IMR-90 (cell line): Measurements from ENCODE around the gene ETV7. TPM values are rescaled to one million over a fixed set of nuclear protein-coding genes. Genes with fewer than 3 reads are reported as not detected.

Source experiments
- ATAC-seq: fragments of 200-7000 bp; cut with Tn5 transposase; 2 replicates; pipeline ENCODE4 v1.9.1; 2020; ENCODE audit warnings: low read depth, mild to moderate bottlenecking, moderate library complexity
- BruUV-seq: library from RNA; stranded (reverse); fragments of 400-500 nt; replicated peaks from 2 replicates; lab custom pipeline; 2021; lab: Mats Ljungman, UMichigan
- CTCF ChIA-PET: fragments of 300-600 bp; formaldehyde crosslinking; extraction: SDS; loops from one replicate; lab custom pipeline; 2021; ENCODE audit warnings: antibody characterized with exemption; lab: Yijun Ruan, JAX
- POLR2A ChIA-PET: fragments of 300-600 bp; sonication (Branson Sonifier 250); formaldehyde crosslinking; loops from one replicate; lab custom pipeline; 2022; ENCODE audit warnings: antibody characterized with exemption; ENCODE audit not compliant: unreplicated experiment; lab: Charles Lee
- DNase-seq: peaks from one replicate; pipeline ENCODE4 v3.0.0; 2013
- H2AFZ ChIP-seq: replicated peaks from 2 replicates; pipeline ENCODE3; 2013; ENCODE audit warnings: low read length, mild to moderate bottlenecking; ENCODE audit not compliant: poor library complexity
- H2AK5ac ChIP-seq: 2 replicates; pipeline ENCODE4 v1.6.1; 2013; ENCODE audit warnings: low read depth, low read length, inconsistent platforms
- H2AK9ac ChIP-seq: replicated peaks from 2 replicates; pipeline ENCODE3; 2013; ENCODE audit warnings: mild to moderate bottlenecking, low read depth, low read length, moderate library complexity; ENCODE audit not compliant: poor library complexity
- H2BK120ac ChIP-seq: 2 replicates; pipeline ENCODE4 v1.6.1; 2013; ENCODE audit warnings: low read depth, low read length, inconsistent platforms
- H2BK15ac ChIP-seq: 3 replicates; pipeline ENCODE4 v1.6.1; 2013; ENCODE audit warnings: low read depth, low read length, inconsistent platforms
- H2BK20ac ChIP-seq: 2 replicates; pipeline ENCODE4 v1.6.1; 2013; ENCODE audit warnings: low read depth, mild to moderate bottlenecking, inconsistent platforms, low read length, moderate library complexity
- H2BK5ac ChIP-seq: 2 replicates; pipeline ENCODE4 v1.6.1; 2013; ENCODE audit warnings: mild to moderate bottlenecking, low read depth, low read length, inconsistent platforms; ENCODE audit not compliant: poor library complexity, severe bottlenecking
- H3K14ac ChIP-seq: replicated peaks from 2 replicates; pipeline ENCODE4 v1.6.1; 2013; ENCODE audit warnings: low read depth, low read length, inconsistent platforms
- H3K18ac ChIP-seq: 2 replicates; pipeline ENCODE4 v1.6.1; 2013; ENCODE audit warnings: low read depth, low read length, control low read depth
- H3K23ac ChIP-seq: 2 replicates; pipeline ENCODE4 v1.6.1; 2013; ENCODE audit warnings: low read depth, low read length, inconsistent platforms
- H3K27ac ChIP-seq: 2 replicates; pipeline ENCODE4 v1.5.1; 2013; ENCODE audit warnings: mild to moderate bottlenecking, control low read depth, low read length; ENCODE audit not compliant: insufficient read depth
- H3K27me3 ChIP-seq: 2 replicates; pipeline ENCODE4 v1.6.1; 2013; ENCODE audit warnings: low read length; ENCODE audit not compliant: control insufficient read depth, insufficient read depth
- H3K36me3 ChIP-seq: 2 replicates; pipeline ENCODE4 v1.6.1; 2013; ENCODE audit warnings: low read length, mixed read lengths; ENCODE audit not compliant: control insufficient read depth, insufficient read depth
- H3K4ac ChIP-seq: 2 replicates; pipeline ENCODE4 v1.6.1; 2013; ENCODE audit warnings: low read depth, low read length, inconsistent platforms
- H3K4me1 ChIP-seq: 2 replicates; pipeline ENCODE4 v1.6.1; 2013; ENCODE audit warnings: low read length, mixed read lengths; ENCODE audit not compliant: control insufficient read depth, insufficient read depth
- H3K4me2 ChIP-seq: 2 replicates; pipeline ENCODE4 v1.6.1; 2013; ENCODE audit warnings: low read depth, mild to moderate bottlenecking, control low read depth, low read length, moderate library complexity
- H3K4me3 ChIP-seq: 2 replicates; pipeline ENCODE4 v1.5.1; 2013; ENCODE audit warnings: low read depth, mild to moderate bottlenecking, control low read depth, low read length, moderate library complexity; ENCODE audit not compliant: insufficient read depth
- H3K56ac ChIP-seq: 2 replicates; pipeline ENCODE4 v1.6.1; 2013; ENCODE audit warnings: low read length, inconsistent platforms; ENCODE audit not compliant: insufficient read depth; ENCODE audit errors: extremely low read depth
- H3K79me1 ChIP-seq, 2 experiments: 2 replicates each; pipeline ENCODE4 v1.6.1; 2013; ENCODE audit warnings: low read length in 2 of 2, inconsistent platforms in 1 of 2, low read depth in 1 of 2
- H3K9ac ChIP-seq: 2 replicates; pipeline ENCODE4 v1.6.1; 2013; ENCODE audit warnings: low read depth, low read length, control low read depth
- H3K9me1 ChIP-seq: 2 replicates; pipeline ENCODE4 v1.6.1; 2013; ENCODE audit warnings: low read length, inconsistent platforms; ENCODE audit not compliant: insufficient read depth
- H3K9me3 ChIP-seq: 2 replicates; pipeline ENCODE4 v1.6.1; 2013; ENCODE audit warnings: low read length; ENCODE audit not compliant: control insufficient read depth, insufficient read depth
- H4K20me1 ChIP-seq: 2 replicates; pipeline ENCODE4 v1.6.1; 2013; ENCODE audit warnings: low read length, inconsistent platforms; ENCODE audit not compliant: insufficient read depth
- H4K5ac ChIP-seq: 2 replicates; pipeline ENCODE4 v1.6.1; 2013; ENCODE audit warnings: mild to moderate bottlenecking, low read depth, low read length, control low read depth
- H4K8ac ChIP-seq, 2 experiments: 2 replicates each; pipeline ENCODE4 v1.6.1; 2013; ENCODE audit warnings: low read depth in 2 of 2, low read length in 2 of 2, control low read depth in 1 of 2, inconsistent platforms in 1 of 2
- H4K91ac ChIP-seq: 2 replicates; pipeline ENCODE4 v1.6.1; 2013; ENCODE audit warnings: low read depth, low read length, inconsistent platforms; ENCODE audit not compliant: insufficient read depth
- BHLHE40 ChIP-seq: fragments of 150-350 bp; IDR thresholded peaks from 2 replicates; pipeline ENCODE4 v1.6.1; 2016; ENCODE audit warnings: mild to moderate bottlenecking, low read depth, low read length
- CEBPB ChIP-seq: IDR thresholded peaks from 2 replicates; pipeline ENCODE4 v1.6.1; 2012; ENCODE audit warnings: low read depth, low read length, improper control_type of control experiment
- CTCF ChIP-seq: conservative IDR thresholded peaks from 2 replicates; pipeline ENCODE4 v1.5.1; 2012; ENCODE audit warnings: mild to moderate bottlenecking, low read depth, low read length, improper control_type of control experiment
- FOS ChIP-seq: fragments of 150-350 bp; IDR thresholded peaks from 2 replicates; pipeline ENCODE4 v1.6.1; 2016; ENCODE audit warnings: low read depth, low read length
- MAFK ChIP-seq: IDR thresholded peaks from 2 replicates; pipeline ENCODE4 v1.6.1; 2012; ENCODE audit warnings: low read depth, low read length, improper control_type of control experiment
- MAZ ChIP-seq: IDR thresholded peaks from 2 replicates; pipeline ENCODE4 v1.6.1; 2012; ENCODE audit warnings: low read depth, mild to moderate bottlenecking, low read length, improper control_type of control experiment, moderate library complexity, borderline replicate concordance
- MXI1 ChIP-seq: IDR thresholded peaks from 2 replicates; pipeline ENCODE4 v1.6.1; 2012; ENCODE audit warnings: low read depth, mild to moderate bottlenecking, low read length, moderate library complexity, borderline replicate concordance
- NFE2L2 ChIP-seq: fragments of 150-350 bp; IDR thresholded peaks from 2 replicates; pipeline ENCODE4 v1.6.1; 2016; ENCODE audit warnings: low read depth, mild to moderate bottlenecking, low read length
- POLR2A ChIP-seq: IDR thresholded peaks from 2 replicates; pipeline ENCODE4 v1.6.1; 2012; ENCODE audit warnings: mild to moderate bottlenecking, low read depth, low read length
- RCOR1 ChIP-seq: IDR thresholded peaks from 2 replicates; pipeline ENCODE4 v1.6.1; 2012; ENCODE audit warnings: mild to moderate bottlenecking, low read length, improper control_type of control experiment; ENCODE audit not compliant: insufficient replicate concordance
- RFX5 ChIP-seq: IDR thresholded peaks from 2 replicates; pipeline ENCODE4 v1.8.0; 2012; ENCODE audit warnings: low read depth, mild to moderate bottlenecking, low read length, moderate library complexity
- SMC3 ChIP-seq: fragments of 150-350 bp; IDR thresholded peaks from 2 replicates; pipeline ENCODE4 v1.6.1; 2016; ENCODE audit warnings: low read depth, mild to moderate bottlenecking, antibody characterized with exemption, low read length, moderate library complexity
- WGBS, 2 experiments: methylation state at CpG; one replicate each; pipeline versions ENCODE4 v1.1.5 to v1.1.7; 2013; ENCODE audit warnings: missing lambda C conversion rate in 2 of 2; ENCODE audit not compliant: insufficient read length in 1 of 2; ENCODE audit errors: extremely low coverage in 2 of 2; 5-methylcytosine and 5-hydroxymethylcytosine counted together
- dilution Hi-C: fragments of 300-500 bp; cut with HindIII; formaldehyde crosslinking; loops from one replicate; pipeline ENCODE4 v1.14.3; 2018; ENCODE audit warnings: low sequenced_read_pairs; ENCODE audit not compliant: unreplicated experiment
- in situ Hi-C: fragments of 300-500 bp; cut with MboI; formaldehyde crosslinking; loops from 3 replicates; pipeline ENCODE4 v1.14.3; 2019; ENCODE audit warnings: low sequenced_read_pairs, inconsistent platforms, mixed read lengths
- intact Hi-C: fragments of 100-400 bp; cut with micrococcal nuclease; formaldehyde crosslinking; loops from 2 replicates; pipeline ENCODE4 v1.10.0; 2022
- polyA plus RNA-seq, 3 experiments: library from polyadenylated mRNA; depleted of rRNA; stranded (reverse); fragments of >200 nt; gene quantifications; 2 replicates each; pipeline ENCODE4 v1.2.3, GENCODE V29; 2012; ENCODE audit warnings: low replicate concordance in 1 of 3
- total RNA-seq: library from RNA; depleted of rRNA; stranded (reverse); fragments of >200 nt; gene quantifications from 2 replicates; pipeline ENCODE4 v1.2.3, GENCODE V29; 2012
- TF ChIP-seq, protein P1 (sequence below): fragments of 150-350 bp; IDR thresholded peaks from 2 replicates; pipeline ENCODE4 v1.6.1; 2016; ENCODE audit warnings: low read depth, mild to moderate bottlenecking, low read length, moderate library complexity, borderline replicate concordance

The ETV7 gene
- total and polyA plus RNA-seq, 2 of the 4 experiments (the other 2 are of a cell fraction): 0.17 to 0.18 TPM

GRCh38 chr6:36319821-36320220, 67.6 kb downstream of the ETV7 start:
- Histone ChIP-seq H2AK9ac (no peak overlapping the region), H3K27ac (no peak overlapping the region)

More at GRCh38 chr6:36319821-36320220, 67.6 kb downstream of the ETV7 start:
- no peak overlapping the region for H3K4me2 ChIP-seq
- no peak overlapping the region for H4K8ac ChIP-seq
- BruUV-seq: no TSS peak
- H3K18ac ChIP-seq: no peak overlapping the region
- no peak overlapping the region for H3K4me3 ChIP-seq
- no peak overlapping the region for H2BK5ac ChIP-seq
- no peak overlapping the region for H3K4ac ChIP-seq
- no peaks in the 10 kb centered on the region for H3K4me1 ChIP-seq
- in situ Hi-C loops: no loop called here
- dilution Hi-C loops: no loop called here
- no peak overlapping the region for H3K9ac ChIP-seq
- H3K56ac ChIP-seq: no peak overlapping the region
- H2BK20ac ChIP-seq: no peak overlapping the region
- TF ChIP-seq NFE2L2 (no peak), SMC3 (no peak), CEBPB (no peak), MAFK (no peak), MXI1 (no peak), MAZ (no peak), BHLHE40 (no peak), CTCF (no peak), RCOR1 (no peak), POLR2A (no peak), FOS (no peak), RFX5 (no peak)
- TF ChIP-seq, protein P1, sequence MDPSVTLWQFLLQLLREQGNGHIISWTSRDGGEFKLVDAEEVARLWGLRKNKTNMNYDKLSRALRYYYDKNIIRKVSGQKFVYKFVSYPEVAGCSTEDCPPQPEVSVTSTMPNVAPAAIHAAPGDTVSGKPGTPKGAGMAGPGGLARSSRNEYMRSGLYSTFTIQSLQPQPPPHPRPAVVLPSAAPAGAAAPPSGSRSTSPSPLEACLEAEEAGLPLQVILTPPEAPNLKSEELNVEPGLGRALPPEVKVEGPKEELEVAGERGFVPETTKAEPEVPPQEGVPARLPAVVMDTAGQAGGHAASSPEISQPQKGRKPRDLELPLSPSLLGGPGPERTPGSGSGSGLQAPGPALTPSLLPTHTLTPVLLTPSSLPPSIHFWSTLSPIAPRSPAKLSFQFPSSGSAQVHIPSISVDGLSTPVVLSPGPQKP: no peak
- no peaks in the 10 kb centered on the region for H3K9me3 ChIP-seq
- ChIA-PET CTCF (no interaction called here), POLR2A (no interaction called here)
- H2AFZ ChIP-seq: no peak overlapping the region
- no peak overlapping the region for H2AK5ac ChIP-seq
- H3K14ac ChIP-seq: no peak overlapping the region
- ATAC-seq: no peak
- no peak overlapping the region for H4K91ac ChIP-seq
- no peaks in the 10 kb centered on the region for H3K79me1 ChIP-seq
- no peak overlapping the region for H4K5ac ChIP-seq
- H3K27me3 ChIP-seq: peaks cover 69% of the 10 kb centered on the region
- DNase-seq: no peak
- H3K9me1 ChIP-seq: no peaks in the 10 kb centered on the region
- intact Hi-C loops: no loop called here
- no peak overlapping the region for H2BK15ac ChIP-seq
- H3K23ac ChIP-seq: no peak overlapping the region
- no peaks in the 10 kb centered on the region; the same call in 1 of the 2 replicates for H4K20me1 ChIP-seq
- H2BK120ac ChIP-seq: no peak overlapping the region
- H3K36me3 ChIP-seq: no peaks in the 10 kb centered on the region
- no CpG with 5 or more reads among the region's 2 CpGs for WGBS, 2 experiments
